ENCODE data around the gene ZNF121.
"Not testable (repeated sequence)": the region's sequence is repeated elsewhere in the genome, so short reads cannot be mapped to it uniquely, and the experiment has no call there.

ZNF121 gene

GRCh38 chr19:9565900-9566705, 18.2 kb downstream of the ZNF121 start:
- Histone ChIP-seq H3K27me3 (ENCODE audit: insufficient read depth, poor library complexity, severe bottlenecking) (no peaks in the 10 kb centered on the region), H3K36me3 (ENCODE audit: low read depth) (peaks cover 97% of the 10 kb centered on the region), H3K4me1 (ENCODE audit: insufficient read depth, poor library complexity, severe bottlenecking) (no peaks in the 10 kb centered on the region), H3K4me3 (ENCODE audit: severe bottlenecking) (no peak overlapping the region), H3K9me3 (ENCODE audit: severe bottlenecking) (peaks cover 57% of the 10 kb centered on the region), H3K27ac (ENCODE audit: poor library complexity, severe bottlenecking) (no peak overlapping the region)
- TF ChIP-seq, protein P1, sequence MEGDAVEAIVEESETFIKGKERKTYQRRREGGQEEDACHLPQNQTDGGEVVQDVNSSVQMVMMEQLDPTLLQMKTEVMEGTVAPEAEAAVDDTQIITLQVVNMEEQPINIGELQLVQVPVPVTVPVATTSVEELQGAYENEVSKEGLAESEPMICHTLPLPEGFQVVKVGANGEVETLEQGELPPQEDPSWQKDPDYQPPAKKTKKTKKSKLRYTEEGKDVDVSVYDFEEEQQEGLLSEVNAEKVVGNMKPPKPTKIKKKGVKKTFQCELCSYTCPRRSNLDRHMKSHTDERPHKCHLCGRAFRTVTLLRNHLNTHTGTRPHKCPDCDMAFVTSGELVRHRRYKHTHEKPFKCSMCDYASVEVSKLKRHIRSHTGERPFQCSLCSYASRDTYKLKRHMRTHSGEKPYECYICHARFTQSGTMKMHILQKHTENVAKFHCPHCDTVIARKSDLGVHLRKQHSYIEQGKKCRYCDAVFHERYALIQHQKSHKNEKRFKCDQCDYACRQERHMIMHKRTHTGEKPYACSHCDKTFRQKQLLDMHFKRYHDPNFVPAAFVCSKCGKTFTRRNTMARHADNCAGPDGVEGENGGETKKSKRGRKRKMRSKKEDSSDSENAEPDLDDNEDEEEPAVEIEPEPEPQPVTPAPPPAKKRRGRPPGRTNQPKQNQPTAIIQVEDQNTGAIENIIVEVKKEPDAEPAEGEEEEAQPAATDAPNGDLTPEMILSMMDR (IDR thresholded peaks at IDR 0.05; ENCODE audit: poor library complexity, severe bottlenecking) = no peak
- no peak for ATAC-seq (ENCODE audit: low read depth)
- no peak for DNase-seq (ENCODE audit: low spot score)

GRCh38 chr19:9552536-9553274, 31.6 kb downstream of the ZNF121 start:
- H3K4me3 ChIP-seq (ENCODE audit: severe bottlenecking) = no peak overlapping the region
- H3K4me1 ChIP-seq (ENCODE audit: insufficient read depth, poor library complexity, severe bottlenecking) = no peaks in the 10 kb centered on the region
- H3K9me3 ChIP-seq (ENCODE audit: severe bottlenecking) = peaks cover 6% of the 10 kb centered on the region
- DNase-seq (ENCODE audit: low spot score) (no peak), ATAC-seq (ENCODE audit: low read depth) (no peak)
- H3K36me3 ChIP-seq (ENCODE audit: low read depth) = peaks cover 11% of the 10 kb centered on the region; the same call in 1 of the 2 replicates
- TF ChIP-seq, protein P1 (IDR thresholded peaks at IDR 0.05; ENCODE audit: poor library complexity, severe bottlenecking) = no peak
- H3K27ac ChIP-seq (ENCODE audit: poor library complexity, severe bottlenecking) = no peak overlapping the region
- H3K27me3 ChIP-seq (ENCODE audit: insufficient read depth, poor library complexity, severe bottlenecking) = no peaks in the 10 kb centered on the region

DNA sequence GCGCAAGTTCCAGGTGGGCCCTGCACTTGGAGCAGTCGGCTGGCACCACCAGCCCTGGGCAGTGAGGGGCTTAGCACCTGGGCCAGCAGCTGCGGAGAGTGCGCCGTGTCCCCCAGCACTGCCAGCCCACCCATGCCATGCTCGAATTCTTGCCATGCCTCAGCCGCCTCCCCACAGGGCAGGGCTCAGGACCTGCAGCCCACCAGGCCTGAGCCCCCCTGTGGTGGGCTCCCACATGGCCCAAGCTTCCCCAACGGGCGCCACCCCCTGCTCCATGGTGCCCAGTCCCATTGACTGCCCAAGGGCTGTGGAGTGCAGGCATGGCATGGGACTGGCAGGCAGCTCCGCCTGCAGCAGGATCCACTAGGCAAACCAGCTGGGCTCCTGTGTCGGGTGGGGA, 36.4 kb downstream of the ZNF121 start:
- Histone ChIP-seq H3K27ac (ENCODE audit: poor library complexity, severe bottlenecking) (no peak overlapping the region), H3K9me3 (ENCODE audit: severe bottlenecking) (peaks cover 6% of the 10 kb centered on the region), H3K4me3 (ENCODE audit: severe bottlenecking) (no peak overlapping the region), H3K36me3 (ENCODE audit: low read depth) (no peaks in the 10 kb centered on the region), H3K4me1 (ENCODE audit: insufficient read depth, poor library complexity, severe bottlenecking) (no peaks in the 10 kb centered on the region), H3K27me3 (ENCODE audit: insufficient read depth, poor library complexity, severe bottlenecking) (no peaks in the 10 kb centered on the region)
- ATAC-seq (ENCODE audit: low read depth) (no peak), DNase-seq (ENCODE audit: low spot score) (no peak)
- TF ChIP-seq, protein P1 (IDR thresholded peaks at IDR 0.05; ENCODE audit: poor library complexity, severe bottlenecking) = no peak

DNA sequence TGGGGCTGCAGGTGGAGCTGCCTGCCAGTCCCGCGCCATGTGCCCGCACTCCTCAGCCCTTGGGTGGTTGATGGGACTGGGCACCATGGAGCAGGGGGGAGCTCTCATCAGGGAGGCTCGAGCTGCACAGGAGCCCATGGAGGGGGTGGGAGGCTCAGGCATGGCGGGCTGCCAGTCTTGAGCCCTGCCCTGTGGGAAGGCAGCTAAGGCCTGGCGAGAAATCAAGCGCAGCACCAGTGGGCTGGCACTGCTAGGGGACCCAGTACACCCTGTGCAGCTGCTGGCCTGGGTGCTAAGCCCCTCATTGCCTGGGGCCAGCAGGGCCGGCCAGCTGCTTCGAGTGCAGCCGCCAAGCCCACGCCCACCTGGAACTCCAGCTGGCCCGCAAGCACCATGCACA, 43.0 kb downstream of the ZNF121 start:
- ATAC-seq (ENCODE audit: low read depth); H3K27me3 ChIP-seq (ENCODE audit: insufficient read depth, poor library complexity, severe bottlenecking): not testable (repeated sequence)

DNA sequence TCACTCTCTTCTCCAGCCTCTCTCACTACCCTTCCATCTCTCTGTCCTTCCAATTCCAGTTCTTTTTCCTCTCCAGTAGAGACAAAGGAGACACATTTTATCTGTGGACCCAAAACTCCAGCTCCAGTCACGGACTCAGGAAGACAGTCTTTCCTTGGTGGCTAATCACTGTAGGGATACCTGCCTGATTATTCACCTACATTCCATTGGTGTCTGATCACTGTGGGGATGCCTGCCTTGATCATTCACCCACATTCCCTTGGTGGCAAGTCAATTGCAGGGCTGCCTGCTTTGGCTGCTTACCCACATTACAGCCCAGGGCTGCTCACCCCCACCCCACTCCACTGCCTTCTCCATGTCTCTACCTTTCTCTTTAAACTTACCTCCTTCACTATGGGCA, 44.4 kb downstream of the ZNF121 start:
- peaks cover 11% of the 10 kb centered on the region for H3K9me3 ChIP-seq (ENCODE audit: severe bottlenecking)
- not testable (repeated sequence) for DNase-seq (ENCODE audit: low spot score); H3K4me1 ChIP-seq (ENCODE audit: insufficient read depth, poor library complexity, severe bottlenecking); H3K4me3 ChIP-seq (ENCODE audit: severe bottlenecking); H3K27me3 ChIP-seq (ENCODE audit: insufficient read depth, poor library complexity, severe bottlenecking)
- H3K36me3 ChIP-seq (ENCODE audit: low read depth) = peaks cover 19% of the 10 kb centered on the region
- peak; percentile 59 for ATAC-seq (ENCODE audit: low read depth)
- peak overlapping the region; percentile 58 for H3K27ac ChIP-seq (ENCODE audit: poor library complexity, severe bottlenecking)

More for the DNA sequence above, 43.0 kb downstream of the ZNF121 start:
- H3K36me3 ChIP-seq (ENCODE audit: low read depth); H3K4me3 ChIP-seq (ENCODE audit: severe bottlenecking); H3K27ac ChIP-seq (ENCODE audit: poor library complexity, severe bottlenecking); H3K4me1 ChIP-seq (ENCODE audit: insufficient read depth, poor library complexity, severe bottlenecking); DNase-seq (ENCODE audit: low spot score): not testable (repeated sequence)
- peaks cover 11% of the 10 kb centered on the region for H3K9me3 ChIP-seq (ENCODE audit: severe bottlenecking)

GRCh38 chr19:9539201-9539600, 45.1 kb downstream of the ZNF121 start:
- not testable (repeated sequence) for DNase-seq (ENCODE audit: low spot score); H3K27me3 ChIP-seq (ENCODE audit: insufficient read depth, poor library complexity, severe bottlenecking); H3K4me1 ChIP-seq (ENCODE audit: insufficient read depth, poor library complexity, severe bottlenecking); H3K4me3 ChIP-seq (ENCODE audit: severe bottlenecking); ATAC-seq (ENCODE audit: low read depth)
- peaks cover 11% of the 10 kb centered on the region for H3K9me3 ChIP-seq (ENCODE audit: severe bottlenecking)
- peaks cover 26% of the 10 kb centered on the region for H3K36me3 ChIP-seq (ENCODE audit: low read depth)
- peak overlapping the region; percentile 58 for H3K27ac ChIP-seq (ENCODE audit: poor library complexity, severe bottlenecking)
